Epidermal melanocyte (primary cell): ENCODE measurements around the gene KCTD4.
A peak's percentile ranks its signal among the peaks of the same experiment; 100 is the strongest.

Experiments used
- DNase-seq: peaks from one replicate; pipeline ENCODE4 v3.0.0; 2011; ENCODE audit warnings: low spot score; ENCODE audit not compliant: insufficient read length

KCTD4 gene

GRCh38 chr13:45178349-45179162 is 22.3 kb downstream of the KCTD4 start:
- no peak for DNase-seq

GRCh38 chr13:45174478-45174877 is 26.4 kb downstream of the KCTD4 start:
- no peak for DNase-seq

GRCh38 chr13:45168555-45168930 is 32.3 kb downstream of the KCTD4 start:
- DNase-seq = no peak

GRCh38 chr13:45167611-45168554 is 33.0 kb downstream of the KCTD4 start:
- no peak for DNase-seq

GRCh38 chr13:45166858-45167257 is 34.0 kb downstream of the KCTD4 start:
- peak; percentile 76 for DNase-seq

- DNase-seq = no peak
Observed at GRCh38 chr13:45162821-45163220, 38.0 kb downstream of the KCTD4 start.

- DNase-seq = no peak
Observed at GRCh38 chr13:45162194-45162593, 38.7 kb downstream of the KCTD4 start.

GRCh38 chr13:45156565-45157361 is 44.1 kb downstream of the KCTD4 start:
- DNase-seq = no peak

- DNase-seq = no peak
Observed at GRCh38 chr13:45149964-45150363, 50.9 kb downstream of the KCTD4 start.

GRCh38 chr13:45143346-45143751 is 57.5 kb downstream of the KCTD4 start:
- no peak for DNase-seq
